OCI-LY1 (cell line): ENCODE measurements around the gene FANCB.

Experiments
- CTCF ChIP-seq: fragments of 200-600 bp; sonication (generic), shearing (Covaris generic); IDR thresholded peaks from 2 replicates; pipeline ENCODE4 v1.5.1; 2017; ENCODE audit warnings: mild to moderate bottlenecking, antibody characterized with exemption, low read length, moderate library complexity, mixed read lengths
- EZH2 ChIP-seq: fragments of 200-600 bp; sonication (generic), shearing (Covaris generic); IDR thresholded peaks from 2 replicates; pipeline ENCODE4 v1.8.0; 2017; ENCODE audit warnings: borderline replicate concordance, mixed run types, mild to moderate bottlenecking, antibody characterized with exemption, low read length, moderate library complexity, mixed read lengths

GRCh38 chrX:14883826-14884225 is 11.0 kb upstream of the FANCB start:
- TF ChIP-seq CTCF (no peak), EZH2 (no peak)
